GM04504 (cell line): ENCODE data around the gene UVSSA.

Experiments used
- DNase-seq: peaks from one replicate; pipeline ENCODE4 v3.0.0-alpha.2; 2012; ENCODE audit warnings: low read depth

Gene UVSSA

DNA sequence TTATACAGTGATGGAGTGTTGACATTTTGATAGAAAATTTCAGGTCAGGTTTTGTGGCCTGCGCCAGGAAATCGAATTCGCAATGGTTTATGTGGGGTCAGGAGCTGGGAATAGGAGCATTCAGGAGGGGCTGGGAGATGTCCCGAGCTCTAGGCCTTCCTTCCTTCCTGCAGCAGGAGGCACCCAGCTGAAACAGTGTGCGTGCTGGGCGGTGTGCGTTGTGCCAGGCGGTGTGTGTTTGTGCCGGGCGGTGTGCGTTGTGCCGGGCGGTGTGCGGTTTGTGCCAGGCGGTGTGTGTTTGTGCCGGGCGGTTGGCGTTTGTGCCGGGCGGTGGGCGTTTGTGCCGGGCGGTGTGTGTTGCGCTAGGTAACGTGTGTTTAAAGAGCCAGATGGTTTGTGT is 1.7 kb downstream of the UVSSA start:
- no peak for DNase-seq

DNA sequence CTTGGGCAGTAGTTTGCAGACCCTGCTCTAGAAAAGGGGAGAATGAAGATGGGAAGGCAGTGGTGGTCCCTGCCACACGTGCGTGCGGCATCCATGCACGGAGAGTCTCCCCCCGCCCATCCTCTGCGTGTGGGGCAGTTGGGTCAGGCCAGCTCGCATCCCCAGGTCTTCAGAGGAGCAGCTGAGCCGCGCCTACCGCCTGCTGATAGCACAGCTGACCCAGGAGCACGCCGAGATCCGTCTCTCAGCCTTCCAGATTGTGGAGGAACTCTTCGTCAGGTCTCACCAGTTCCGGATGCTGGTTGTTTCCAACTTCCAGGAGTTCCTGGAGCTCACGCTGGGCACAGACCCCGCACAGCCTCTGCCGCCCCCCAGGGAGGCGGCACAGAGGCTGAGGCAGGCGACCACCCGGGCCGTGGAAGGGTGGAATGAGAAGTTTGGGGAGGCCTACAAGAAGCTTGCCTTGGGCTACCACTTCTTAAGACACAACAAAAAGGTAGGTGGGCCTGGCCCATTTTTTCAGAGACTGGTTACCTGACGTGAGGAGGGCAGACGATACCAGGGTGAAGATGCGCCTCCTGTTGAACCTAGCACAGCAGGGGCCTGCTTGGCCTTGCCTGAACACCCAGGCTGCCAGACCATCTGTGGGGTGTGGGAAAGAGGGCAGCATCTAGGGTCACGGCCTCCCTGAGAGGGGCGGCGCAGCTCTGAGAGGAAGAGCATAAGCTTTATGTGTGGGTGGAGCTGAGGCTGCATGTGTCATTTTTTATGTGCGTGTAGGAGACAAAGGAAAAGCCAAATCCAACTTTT is 2.6 kb downstream of the UVSSA start:
- DNase-seq: no peak

DNA sequence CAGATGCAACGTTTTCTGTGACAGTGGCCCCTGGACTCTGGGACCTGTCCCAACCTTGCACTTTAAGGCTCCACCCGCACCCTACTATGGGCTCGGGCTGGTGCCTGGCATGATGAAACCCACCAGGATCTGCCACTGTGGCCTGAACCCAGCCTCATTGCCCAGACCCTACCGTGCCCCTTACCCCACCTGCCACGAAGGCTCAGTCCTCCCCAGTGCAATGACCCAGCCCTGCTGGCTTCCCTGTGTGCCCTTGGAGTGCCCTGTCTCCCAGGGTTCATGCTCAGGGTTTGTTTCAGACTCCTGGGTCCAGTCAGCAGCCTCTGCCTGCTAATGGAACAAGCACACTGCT is 3.1 kb downstream of the UVSSA start:
- no peak for DNase-seq

DNA sequence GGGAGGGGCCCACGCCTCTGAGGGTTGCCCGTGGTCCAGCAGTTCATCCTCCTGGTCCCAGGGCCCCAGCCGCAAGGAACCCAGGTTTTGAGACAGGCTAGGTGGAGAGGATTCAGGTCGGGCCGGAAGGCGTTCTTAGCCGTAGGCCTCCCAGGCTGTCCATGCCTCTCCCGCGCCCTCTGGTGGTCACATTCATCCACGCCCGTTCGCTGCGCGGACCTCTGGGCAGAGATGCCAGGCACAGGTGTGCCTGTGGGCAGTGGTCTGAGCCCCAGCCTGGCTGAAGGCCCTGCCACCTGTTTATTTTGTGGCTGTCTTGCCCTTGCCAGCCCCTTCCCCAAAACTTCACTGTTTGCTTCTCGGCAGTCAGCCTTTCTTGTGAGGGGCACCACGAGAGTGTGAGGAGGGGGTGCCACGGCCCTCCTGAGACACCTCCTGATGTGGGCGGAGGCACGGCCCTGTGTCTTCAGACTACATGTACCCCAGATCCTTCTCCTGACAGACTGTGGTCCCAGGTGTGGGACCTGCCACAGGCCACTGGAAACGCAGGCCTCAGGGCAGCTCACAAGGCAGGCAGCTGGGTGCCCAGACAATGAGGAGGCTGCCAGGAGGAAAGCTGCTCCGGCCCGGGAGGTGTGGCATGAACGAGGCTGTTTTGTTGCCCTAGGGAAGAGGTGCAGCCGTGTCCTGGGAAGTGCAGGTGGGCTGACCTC is 5.0 kb downstream of the UVSSA start:
- no peak for DNase-seq

DNA sequence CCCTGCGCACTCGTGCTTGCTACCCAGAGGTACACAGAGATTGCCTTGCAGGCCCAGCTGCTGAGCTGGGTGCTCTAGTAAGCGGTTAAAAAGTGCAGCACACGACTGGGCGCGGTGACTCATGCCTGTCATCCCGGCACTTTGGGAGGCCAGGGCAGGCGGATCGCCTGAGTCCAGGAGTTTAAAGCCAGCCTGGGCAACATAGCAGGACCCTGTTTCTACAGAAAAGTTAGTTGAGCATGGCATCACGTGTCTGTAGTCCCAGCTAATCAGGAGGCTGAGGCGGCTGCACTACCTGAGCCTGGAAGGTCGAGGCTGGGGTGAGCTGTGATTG is 5.5 kb downstream of the UVSSA start:
- no peak for DNase-seq

DNA sequence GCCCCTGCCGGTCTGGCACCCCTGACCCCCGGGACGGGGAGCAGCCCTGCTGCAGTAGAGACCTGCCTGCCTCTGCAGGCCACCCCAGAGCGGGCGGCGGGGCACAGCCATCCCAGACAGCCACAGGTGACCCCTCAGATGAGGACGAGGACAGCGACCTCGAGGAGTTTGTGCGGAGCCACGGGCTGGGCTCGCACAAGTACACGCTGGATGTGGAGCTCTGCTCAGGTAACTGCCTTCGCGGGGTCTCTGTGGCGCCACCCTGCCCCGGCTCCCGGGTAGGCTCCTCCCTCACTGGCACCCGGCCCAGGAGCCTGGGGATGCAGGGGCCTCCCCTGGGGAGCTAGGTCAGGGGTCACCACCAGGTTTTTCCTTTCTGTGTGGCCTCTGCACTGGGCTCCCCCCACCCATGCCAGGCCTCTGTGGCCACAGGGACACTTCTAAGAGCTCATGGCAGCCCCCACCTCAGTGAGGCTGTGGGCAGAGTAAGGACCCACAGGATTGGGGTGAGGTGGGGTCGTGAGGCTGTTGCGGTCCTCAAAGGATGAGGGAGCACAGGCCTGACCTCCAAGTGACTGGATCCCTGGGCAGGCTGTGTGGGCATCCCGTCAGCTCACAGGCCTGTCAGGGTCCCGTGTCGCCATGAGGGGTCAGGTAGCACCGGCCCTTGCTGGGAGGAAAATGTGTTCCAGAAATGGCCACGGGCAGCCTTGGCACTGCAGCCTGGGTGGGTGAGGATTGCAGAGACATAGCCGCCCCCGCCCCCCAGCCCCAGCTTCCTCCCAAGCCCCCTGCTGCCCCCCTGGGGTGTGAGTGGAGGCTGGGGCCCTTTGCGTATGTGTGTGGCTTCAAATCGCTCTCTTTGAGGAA is 6.4 kb downstream of the UVSSA start:
- no peak for DNase-seq

DNA sequence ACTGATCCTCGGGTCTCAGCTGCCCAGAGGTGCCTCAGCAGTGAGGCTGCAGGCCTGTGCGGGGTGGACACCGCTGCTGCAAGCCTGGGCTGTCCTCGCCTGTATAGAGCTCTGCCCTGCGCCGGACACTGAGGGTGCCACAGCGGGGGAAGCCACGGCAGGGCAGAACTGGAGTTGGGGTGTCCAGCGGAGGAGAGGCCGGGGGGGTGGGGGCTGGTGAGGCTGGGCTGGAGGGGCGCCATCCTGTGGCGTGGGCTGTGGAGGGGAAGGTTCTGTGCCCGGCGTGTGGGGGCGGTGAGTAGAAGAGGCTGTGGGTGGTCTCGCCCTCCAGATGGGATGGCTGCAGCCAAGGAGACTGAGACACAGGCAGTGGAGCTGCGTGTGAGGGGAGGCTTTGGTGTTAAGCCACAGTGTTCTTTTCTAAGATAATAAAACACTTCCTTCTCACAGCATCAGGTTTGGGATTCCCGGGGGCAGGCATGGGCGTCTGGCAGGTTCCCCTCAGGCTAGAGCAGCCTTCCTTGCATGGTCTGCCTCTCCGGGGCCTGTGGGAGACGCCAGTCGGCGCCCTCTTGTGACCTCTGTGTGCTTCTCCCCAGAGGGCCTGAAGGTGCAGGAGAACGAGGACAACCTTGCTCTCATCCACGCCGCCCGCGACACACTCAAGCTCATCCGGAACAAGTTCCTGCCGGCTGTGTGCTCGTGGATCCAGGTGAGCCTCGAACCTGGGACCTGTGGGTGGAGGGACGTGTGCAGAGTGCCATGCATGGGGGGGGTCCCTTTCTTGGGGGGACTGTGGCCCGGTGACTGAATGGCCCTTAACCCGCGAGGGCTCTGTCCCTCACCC is 7.4 kb downstream of the UVSSA start:
- no peak for DNase-seq

DNA sequence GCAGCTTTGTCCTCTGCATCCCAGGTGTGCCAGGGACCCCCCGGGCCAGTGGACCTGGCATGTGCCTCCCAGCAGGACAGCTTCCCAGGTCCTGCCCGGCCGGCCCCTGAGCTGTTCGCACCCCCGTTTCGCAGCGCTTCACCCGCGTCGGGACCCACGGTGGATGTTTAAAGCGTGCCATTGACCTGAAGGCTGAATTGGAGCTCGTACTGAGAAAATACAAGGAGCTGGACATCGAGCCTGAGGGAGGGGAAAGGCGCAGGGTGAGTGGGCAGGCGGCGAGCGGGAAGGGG is 7.9 kb downstream of the UVSSA start:
- no peak for DNase-seq

DNA sequence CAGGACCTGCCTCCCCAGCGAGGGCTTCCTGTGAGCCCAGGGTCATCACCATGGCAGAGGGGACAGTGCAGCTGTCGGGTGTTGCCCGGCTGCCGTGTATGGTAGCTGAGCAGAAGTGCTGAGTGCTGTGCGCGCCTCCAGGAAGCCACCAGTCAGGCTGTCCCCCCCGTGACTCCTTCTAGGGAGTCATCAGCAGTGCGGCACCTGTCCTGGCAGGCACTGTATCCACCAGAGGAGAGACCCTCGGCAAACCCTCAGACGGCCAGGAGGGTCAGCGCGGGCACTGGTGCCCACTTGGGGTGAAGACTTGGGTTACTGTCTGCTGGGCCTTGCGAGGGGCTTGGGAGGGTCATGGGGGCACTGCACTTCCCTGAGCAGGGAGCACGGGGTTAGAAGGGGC is 8.4 kb downstream of the UVSSA start:
- DNase-seq: no peak

DNA sequence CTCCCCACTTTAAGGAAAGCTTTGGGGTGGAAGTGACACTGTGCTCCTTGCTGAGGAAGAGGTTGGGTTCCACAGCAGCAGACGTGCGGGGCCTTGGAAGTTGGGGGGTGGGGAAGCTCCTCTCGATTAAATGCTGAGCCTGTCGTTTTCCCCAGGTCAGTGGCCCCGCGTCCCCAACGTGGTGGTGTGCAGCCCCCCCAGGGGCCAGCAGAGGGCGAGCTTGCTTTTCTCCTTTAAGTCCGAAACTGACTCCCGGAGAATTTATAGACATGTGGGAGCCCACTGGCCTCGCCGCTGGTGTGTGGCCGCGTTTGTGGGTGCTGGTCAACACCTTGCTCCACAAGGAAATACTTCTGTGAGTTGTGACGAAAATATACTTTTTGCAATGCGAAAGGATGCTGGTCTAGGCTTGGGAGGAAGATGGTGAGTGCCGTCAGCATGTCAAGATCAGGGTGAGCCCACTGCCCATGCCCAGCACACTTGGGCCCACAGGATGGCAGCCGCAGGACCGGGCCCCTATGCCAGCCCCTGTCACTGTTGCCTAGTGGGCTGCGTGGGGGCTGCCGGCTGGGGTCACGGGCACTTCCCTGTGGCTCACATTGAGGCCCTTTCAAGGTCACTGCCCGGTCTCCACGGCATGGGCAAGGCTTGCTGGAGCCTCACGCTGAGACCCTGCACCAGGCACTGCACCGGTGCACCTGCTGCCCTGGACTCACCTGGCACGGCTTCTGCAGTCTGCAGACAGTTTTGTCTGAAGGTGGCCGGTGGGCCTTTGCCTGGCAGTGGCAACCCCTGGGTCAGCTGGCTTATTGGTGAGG is 9.4 kb downstream of the UVSSA start:
- no peak for DNase-seq

DNA sequence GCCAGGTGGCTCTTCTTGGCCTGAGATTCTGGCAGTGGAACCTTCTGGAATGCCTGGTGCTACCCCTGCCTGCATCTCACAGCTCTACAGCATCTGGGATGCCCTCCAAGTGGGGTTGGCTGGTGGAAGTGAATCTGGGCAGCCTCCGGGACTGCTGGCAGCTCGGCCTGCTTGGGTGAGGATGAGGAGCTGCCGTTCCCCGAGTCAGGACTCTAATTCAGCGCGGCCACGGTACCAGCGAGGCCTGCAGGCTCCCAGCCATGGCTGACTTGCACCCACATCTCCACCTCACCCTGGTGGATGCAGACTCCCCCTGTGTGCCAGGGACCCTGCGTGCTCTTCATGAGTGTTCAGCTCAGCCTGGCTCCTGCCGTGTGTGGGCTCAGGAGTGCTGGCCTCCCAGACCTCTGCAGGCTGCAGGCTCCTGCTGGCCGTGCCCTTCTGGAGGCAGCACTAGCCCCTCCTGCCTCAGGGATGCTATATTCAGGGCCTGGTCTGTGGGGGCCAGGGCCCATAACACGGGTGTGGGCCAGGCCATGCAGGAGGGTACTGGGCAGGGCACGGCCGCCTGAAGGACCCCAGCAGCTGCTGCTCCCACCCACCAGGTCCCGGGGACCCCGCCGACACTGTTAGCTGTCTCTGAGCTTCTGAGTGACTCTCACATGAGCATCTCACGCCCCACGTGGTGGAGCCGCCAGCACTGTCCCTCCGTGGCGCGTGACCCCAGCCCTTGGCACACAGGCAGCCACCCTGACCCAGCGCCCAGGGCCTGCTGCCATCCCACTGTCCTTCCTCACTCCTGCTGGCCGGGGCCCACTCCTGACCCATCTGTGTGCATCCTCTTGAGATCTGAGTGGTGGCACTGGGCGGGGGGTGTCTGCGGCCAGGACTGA is 10.6 kb downstream of the UVSSA start:
- no peak for DNase-seq

DNA sequence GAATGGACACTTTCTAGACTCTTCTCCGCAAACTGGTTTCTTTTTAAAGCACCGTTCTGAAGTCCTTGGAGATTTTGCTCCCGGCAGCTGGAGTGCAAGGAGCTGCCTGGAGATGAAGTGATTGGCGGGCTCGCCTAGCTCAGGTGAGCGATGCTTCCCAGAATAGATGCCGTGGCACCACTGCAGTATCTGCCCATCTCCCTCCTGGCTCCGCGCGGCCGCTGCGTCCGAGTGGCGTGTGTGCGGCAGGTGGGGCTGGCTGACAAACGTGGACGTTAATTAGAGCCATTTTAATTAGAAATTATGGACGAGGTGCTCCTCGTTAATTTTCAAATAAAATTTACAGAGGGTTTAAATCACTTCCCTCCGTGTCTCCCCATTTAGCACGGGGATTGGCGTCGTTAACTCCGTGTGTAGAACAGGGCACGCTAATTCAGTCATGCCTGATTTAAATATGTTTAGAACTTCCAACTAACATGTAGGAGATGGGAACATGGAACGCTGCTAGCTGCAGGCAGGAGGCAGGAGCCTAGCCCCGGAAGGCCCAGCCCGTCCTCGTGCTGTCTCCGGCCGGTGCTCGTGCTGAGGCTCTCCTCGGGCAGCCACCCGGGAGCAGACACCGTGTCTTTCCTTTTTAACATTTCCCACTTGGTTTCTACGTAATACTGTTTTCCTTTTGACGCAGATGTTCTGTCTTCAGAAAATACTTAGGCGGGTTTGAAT is 11.6 kb downstream of the UVSSA start:
- DNase-seq: no peak

DNA sequence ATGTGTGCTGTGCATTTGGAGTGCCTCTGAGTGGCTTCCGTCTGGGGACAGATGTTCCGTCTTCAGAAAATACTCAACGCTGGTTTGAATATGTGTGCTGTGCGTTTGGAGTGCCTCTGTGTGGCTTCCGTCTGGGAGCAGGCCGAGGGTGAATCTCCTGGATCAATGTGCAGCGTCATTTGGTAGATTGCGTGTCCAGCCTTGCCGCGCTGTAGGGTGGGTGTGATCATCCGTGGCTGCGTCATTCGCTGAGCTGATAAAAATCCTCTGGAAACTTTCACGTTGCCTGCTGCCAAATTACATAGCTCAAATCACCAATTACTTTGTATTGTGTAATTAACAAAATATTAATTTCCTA is 12.1 kb downstream of the UVSSA start:
- peak; percentile 44 for DNase-seq

DNA sequence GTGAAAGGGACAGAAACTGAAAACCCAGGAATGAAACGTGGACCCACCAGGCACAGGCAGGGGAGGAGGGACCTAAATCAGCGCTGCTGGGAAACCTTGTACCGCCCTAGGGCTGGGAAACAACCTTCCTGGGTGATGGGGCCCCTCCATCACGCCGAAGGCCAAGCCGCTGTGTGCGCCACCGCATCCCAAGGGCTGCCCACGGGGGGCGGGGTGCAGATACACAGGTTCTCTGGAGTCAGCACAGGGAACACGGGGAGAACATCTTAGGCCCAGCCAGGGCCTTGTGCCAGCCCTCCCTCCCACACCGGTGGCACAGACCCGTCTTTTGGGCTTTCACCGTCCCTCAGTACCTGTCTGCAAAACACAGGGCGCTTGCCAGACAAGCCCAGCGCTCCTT is 13.0 kb downstream of the UVSSA start:
- DNase-seq: no peak

DNA sequence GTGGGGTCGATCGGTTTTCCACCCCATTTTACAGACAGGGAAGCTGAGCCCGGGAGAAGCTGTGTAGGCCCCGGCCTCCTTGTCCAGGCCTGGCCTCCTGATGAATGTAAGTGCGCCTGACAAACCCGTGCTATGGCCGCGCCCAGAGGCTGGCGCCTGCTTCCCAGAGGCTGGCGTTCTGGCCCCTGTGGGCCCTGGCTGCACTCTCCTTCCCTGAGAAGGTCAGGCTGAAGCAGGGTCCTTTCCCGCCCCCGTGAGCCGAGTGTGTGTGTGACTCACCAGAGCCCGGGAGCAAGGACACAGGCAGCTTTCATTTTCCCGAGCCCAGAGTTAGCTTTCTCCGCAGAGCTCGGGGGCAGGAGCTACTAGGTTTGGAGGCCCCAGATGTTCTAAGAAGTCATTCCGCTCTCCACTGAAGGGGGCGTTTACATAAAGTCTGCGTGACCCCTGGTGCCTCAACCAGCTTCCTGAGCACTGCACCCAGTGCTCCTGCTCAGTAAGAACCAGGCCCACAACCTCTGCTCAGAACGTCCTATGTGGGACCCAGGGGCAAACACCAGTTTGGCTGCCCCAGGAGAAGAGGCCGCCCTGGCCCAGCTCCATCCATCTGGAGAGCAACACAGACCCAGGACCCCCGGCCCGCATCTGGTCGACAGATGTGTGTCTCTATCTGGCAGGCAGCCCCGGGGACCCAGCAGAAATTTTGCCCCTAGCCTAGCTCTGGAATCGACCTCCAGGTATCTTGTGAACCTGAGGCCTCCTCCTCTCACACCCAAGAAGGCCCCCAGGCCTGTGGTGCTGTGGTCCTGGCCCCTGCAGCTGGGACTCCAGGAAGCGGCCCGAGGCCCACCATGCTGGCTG is 13.6 kb downstream of the UVSSA start:
- DNase-seq: peak; percentile 46

DNA sequence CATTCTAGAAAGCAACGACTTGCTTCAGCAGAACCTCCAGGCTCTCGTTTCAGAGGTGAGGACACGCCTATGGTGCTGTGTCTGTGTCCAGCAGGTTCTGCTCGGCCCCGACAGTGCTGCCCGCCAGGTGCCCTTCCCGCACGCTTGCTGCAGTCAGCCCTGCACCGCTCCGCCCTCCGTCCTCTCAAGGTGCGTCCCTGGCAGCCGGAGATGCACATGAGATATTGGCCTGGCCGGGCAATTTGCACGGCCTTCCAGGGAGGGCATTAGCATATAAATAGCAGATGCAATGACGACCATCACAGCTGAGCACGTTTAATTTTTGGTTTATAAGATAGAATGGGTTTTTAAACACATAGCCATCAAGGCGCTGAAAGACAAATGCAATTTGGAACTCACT is 14.4 kb downstream of the UVSSA start:
- DNase-seq: no peak

DNA sequence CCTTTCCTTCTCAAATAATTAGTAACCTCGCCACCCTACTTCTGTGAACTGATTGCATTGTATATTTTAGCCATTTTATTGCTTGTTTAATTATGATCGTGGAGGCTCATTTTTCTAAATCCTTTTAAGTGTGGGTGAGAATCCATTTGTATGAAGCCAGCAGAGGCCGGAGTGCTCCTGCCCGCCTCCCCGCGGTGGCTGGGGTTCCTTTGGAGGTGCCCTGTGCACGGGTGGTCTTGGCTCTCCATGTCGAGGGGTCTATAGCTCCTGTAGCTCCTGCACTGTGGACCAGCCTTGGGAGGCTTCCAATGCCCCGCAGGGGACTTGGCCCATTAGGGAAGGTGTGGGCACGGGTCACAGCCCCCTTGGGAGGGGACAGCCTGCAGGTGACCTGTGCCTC is 15.0 kb downstream of the UVSSA start:
- DNase-seq: no peak

DNA sequence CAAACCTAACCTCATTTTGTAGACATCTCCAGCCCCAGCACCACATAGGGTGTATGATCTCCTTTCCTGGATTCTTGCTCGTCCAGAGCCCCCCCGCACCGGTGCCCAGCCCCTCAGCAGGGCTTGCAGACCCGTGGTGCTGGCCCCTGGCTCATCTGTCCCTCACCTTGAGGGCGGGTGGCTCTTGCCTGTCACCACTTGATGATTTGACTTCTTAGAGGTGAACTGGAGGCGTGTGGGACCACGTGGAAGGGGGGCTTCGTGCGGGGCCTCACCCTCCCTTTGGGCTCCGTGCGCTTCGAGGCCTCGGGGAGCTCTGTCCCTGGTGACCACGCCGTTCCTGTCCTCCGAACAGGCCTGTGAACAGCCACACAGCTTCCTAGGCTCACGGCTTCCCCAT is 15.5 kb downstream of the UVSSA start:
- DNase-seq: no peak

DNA sequence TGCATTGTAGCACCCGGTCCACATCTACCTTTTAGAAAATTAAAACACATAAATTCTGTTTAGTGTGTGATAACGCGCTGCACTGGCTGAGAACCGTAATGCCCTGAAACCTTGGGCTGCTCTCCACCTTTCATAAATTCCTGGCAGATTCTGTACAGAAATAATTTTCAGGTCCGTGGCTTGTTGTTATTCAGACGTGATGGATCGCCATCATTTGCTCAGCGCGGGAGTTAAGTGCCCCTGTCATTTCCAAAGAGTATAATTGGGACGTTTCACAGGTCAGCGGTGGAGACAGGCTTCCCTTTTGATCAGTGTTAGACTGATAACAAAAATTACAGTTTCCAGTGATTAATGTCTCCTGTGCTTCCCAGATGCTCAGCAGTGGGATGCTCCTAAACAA is 16.5 kb downstream of the UVSSA start:
- DNase-seq: no peak
